H1 (cell line): ENCODE measurements around the gene ZYG11B.

ENCODE experiments used
- EP300 ChIP-seq, 2 experiments: IDR thresholded peaks; 1 replicate in 1 of 2; 2 replicates in 1 of 2; pipeline ENCODE4 v1.6.1; 2011 to 2012; ENCODE audit warnings: low read depth in 2 of 2, low read length in 2 of 2, mild to moderate bottlenecking in 2 of 2, borderline replicate concordance in 1 of 2, inconsistent platforms in 1 of 2, moderate library complexity in 1 of 2
- MAFK ChIP-seq: IDR thresholded peaks from 2 replicates; pipeline ENCODE4 v1.6.1; 2012; ENCODE audit warnings: low read depth, mild to moderate bottlenecking, improper control_type of control experiment, low read length
- POLR2A ChIP-seq, 2 experiments: IDR thresholded peaks; 1 replicate in 1 of 2; 2 replicates in 1 of 2; pipeline ENCODE4 v1.6.1; 2011; ENCODE audit warnings: low read depth in 2 of 2, low read length in 2 of 2, mild to moderate bottlenecking in 2 of 2; ENCODE audit errors: control extremely low read depth in 1 of 2
- RAD21 ChIP-seq, 2 experiments: IDR thresholded peaks in 1 of 2; conservative IDR thresholded peaks in 1 of 2; 2 replicates each; pipeline ENCODE4 v1.6.1; 2011; ENCODE audit warnings: low read depth in 2 of 2, low read length in 2 of 2, improper control_type of control experiment in 1 of 2, inconsistent platforms in 1 of 2, mild to moderate bottlenecking in 1 of 2, moderate library complexity in 1 of 2
- SUZ12 ChIP-seq: fragments of 200-600 bp; sonication (generic); IDR thresholded peaks from 2 replicates; pipeline ENCODE4 v1.6.1; 2012; ENCODE audit warnings: mild to moderate bottlenecking, inconsistent platforms, low read length, moderate library complexity, mixed read lengths
- TAF1 ChIP-seq: IDR thresholded peaks from 2 replicates; pipeline ENCODE4 v1.6.1; 2011; ENCODE audit warnings: mild to moderate bottlenecking, low read depth, low read length
- TF ChIP-seq, protein P1 (sequence below), 3 experiments: IDR thresholded peaks; 1 replicate in 2 of 3; 2 replicates in 1 of 3; pipeline versions ENCODE4 v1.5.1 to v1.6.1; 2011; ENCODE audit warnings: low read length in 3 of 3, mild to moderate bottlenecking in 3 of 3, inconsistent platforms in 2 of 3, low read depth in 1 of 3, moderate library complexity in 1 of 3; ENCODE audit not compliant: insufficient read depth in 1 of 3; ENCODE audit errors: control extremely low read depth in 1 of 3

DNA sequence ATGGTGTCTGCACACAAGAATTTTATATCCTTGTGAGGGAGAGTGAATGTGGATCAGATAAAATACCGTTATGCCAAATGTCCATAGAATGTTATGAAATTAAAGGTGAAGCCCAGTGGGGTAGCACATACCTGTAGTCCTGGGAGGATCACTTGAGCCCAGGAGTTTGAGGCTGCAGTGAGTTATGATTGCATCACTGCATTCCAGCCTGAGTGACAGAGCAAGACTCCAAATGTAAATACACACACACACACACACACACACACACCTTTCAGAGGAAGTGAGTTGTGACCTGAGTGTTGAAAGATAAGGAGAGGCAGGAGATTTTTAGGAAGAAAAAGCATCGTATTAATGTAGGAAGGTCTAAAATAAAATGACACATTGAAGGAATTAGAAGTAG lies 88.2 kb downstream of the ZYG11B start:
- no peak for TF ChIP-seq MAFK
- TF ChIP-seq, protein P1, sequence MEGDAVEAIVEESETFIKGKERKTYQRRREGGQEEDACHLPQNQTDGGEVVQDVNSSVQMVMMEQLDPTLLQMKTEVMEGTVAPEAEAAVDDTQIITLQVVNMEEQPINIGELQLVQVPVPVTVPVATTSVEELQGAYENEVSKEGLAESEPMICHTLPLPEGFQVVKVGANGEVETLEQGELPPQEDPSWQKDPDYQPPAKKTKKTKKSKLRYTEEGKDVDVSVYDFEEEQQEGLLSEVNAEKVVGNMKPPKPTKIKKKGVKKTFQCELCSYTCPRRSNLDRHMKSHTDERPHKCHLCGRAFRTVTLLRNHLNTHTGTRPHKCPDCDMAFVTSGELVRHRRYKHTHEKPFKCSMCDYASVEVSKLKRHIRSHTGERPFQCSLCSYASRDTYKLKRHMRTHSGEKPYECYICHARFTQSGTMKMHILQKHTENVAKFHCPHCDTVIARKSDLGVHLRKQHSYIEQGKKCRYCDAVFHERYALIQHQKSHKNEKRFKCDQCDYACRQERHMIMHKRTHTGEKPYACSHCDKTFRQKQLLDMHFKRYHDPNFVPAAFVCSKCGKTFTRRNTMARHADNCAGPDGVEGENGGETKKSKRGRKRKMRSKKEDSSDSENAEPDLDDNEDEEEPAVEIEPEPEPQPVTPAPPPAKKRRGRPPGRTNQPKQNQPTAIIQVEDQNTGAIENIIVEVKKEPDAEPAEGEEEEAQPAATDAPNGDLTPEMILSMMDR (IDR thresholded peaks at IDR 0.05; ENCODE audit: control extremely low read depth in 1 of 3, insufficient read depth in 1 of 3, low read depth in 1 of 3, low read length in 3 of 3), result no peak
- no peak for TF ChIP-seq RAD21 (IDR thresholded peaks at IDR 0.05 in 1 of 2, conservative IDR thresholded peaks at IDR 0.05 in 1 of 2; ENCODE audit: low read depth in 2 of 2, low read length in 2 of 2)
- TF ChIP-seq EP300 (IDR thresholded peaks at IDR 0.05; ENCODE audit: borderline replicate concordance in 1 of 2, low read depth in 2 of 2, low read length in 2 of 2), result no peak
- no peak for TF ChIP-seq SUZ12
- TF ChIP-seq POLR2A (IDR thresholded peaks at IDR 0.05; ENCODE audit: control extremely low read depth in 1 of 2, low read depth in 2 of 2, low read length in 2 of 2), result no peak
- TF ChIP-seq TAF1, result no peak
